GM10266 (cell line): ENCODE results near the gene SDK1.

Experiments
- DNase-seq: peaks from one replicate; pipeline ENCODE4 v3.0.0; 2012; ENCODE audit errors: extremely low spot score
- CTCF ChIP-seq: IDR thresholded peaks from 2 replicates; pipeline ENCODE4 v1.5.1; 2012; ENCODE audit warnings: mild to moderate bottlenecking, low read depth; ENCODE audit not compliant: control insufficient read depth, insufficient read depth; ENCODE audit errors: missing control alignments

Gene SDK1

GRCh38 chr7:4073750-4074149 is 772.7 kb downstream of the SDK1 start:
- TF ChIP-seq CTCF: no peak
- DNase-seq: no peak

GRCh38 chr7:4074407-4074806 is 773.4 kb downstream of the SDK1 start:
- DNase-seq: no peak
- TF ChIP-seq CTCF: no peak

GRCh38 chr7:4074994-4075393 is 773.9 kb downstream of the SDK1 start:
- no peak for TF ChIP-seq CTCF
- DNase-seq: no peak

GRCh38 chr7:4076701-4077294 is 775.7 kb downstream of the SDK1 start:
- no peak for TF ChIP-seq CTCF
- DNase-seq: no peak

- no peak for TF ChIP-seq CTCF
- no peak for DNase-seq
Measured at GRCh38 chr7:4077980-4078379, 776.9 kb downstream of the SDK1 start.

- no peak for DNase-seq
- TF ChIP-seq CTCF: no peak
Measured at GRCh38 chr7:4078580-4078979, 777.5 kb downstream of the SDK1 start.

GRCh38 chr7:4079366-4079765 is 778.3 kb downstream of the SDK1 start:
- no peak for DNase-seq
- TF ChIP-seq CTCF: no peak
